ENCODE measurements around the gene MEOX1. TPM values are rescaled to one million over a fixed set of nuclear protein-coding genes. Genes with fewer than 3 reads are reported as not detected.

Gene MEOX1
- total and polyA plus RNA-seq, 2 of the 8 experiments (the other 6 are each of a cell fraction or from before 2014, with no cell fraction given): not detected

DNA sequence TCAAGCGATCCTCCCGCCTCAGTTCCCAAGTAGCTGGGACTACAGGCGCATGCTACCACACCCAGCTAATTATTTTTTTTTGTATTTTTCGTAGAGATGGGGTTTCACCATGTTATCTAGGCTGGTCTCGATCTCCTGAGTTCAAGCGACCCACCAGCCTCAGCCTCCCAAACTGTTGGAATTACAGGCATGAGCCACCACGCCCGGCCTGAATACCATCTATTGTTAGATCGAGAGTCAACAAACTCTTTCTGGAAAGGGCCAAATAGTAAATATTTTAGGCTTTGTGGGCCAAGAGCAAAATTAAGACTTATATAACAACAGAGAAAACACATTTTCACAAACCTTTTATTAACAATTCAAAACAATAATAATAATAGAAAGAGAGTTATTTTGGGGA is 41.6 kb downstream of the MEOX1 start (continued):
- TF ChIP-seq JUND (IDR thresholded peaks at IDR 0.05; ENCODE audit: low read length): no peak
- no peak for TF ChIP-seq CHD2 (IDR thresholded peaks at IDR 0.05; ENCODE audit: low read length)
- TF ChIP-seq RXRA (IDR thresholded peaks at IDR 0.05; ENCODE audit: insufficient read depth, low read depth, low read length): no peak
- TF ChIP-seq BCL11A (IDR thresholded peaks at IDR 0.05; ENCODE audit: low read depth in 2 of 2, low read length in 2 of 2): no peak
- TF ChIP-seq ASH2L (IDR thresholded peaks at IDR 0.05; ENCODE audit: low read length): no peak
- TF ChIP-seq SIRT6 (IDR thresholded peaks at IDR 0.05; ENCODE audit: low read length): no peak
